NOMO-1 treated with dmso at 0.1 percent for 144 hours (cell line): Measurements from ENCODE around the gene HTR2A.
"Not testable (repeated sequence)": the region's sequence is repeated elsewhere in the genome, so short reads cannot be mapped to it uniquely, and the experiment has no call there.

Source experiments
- DNase-seq: peaks from one replicate; lab custom pipeline; 2025; ENCODE audit not compliant: unreplicated experiment; lab: John Stamatoyannopoulos, UW

The HTR2A gene

GRCh38 chr13:46812301-46812797, 84.5 kb downstream of the HTR2A start:
- DNase-seq: no peak

- DNase-seq: no peak
Measured at GRCh38 chr13:46810440-46810839, 86.4 kb downstream of the HTR2A start.

GRCh38 chr13:46804921-46805320, 91.9 kb downstream of the HTR2A start:
- not testable (repeated sequence) for DNase-seq

DNA sequence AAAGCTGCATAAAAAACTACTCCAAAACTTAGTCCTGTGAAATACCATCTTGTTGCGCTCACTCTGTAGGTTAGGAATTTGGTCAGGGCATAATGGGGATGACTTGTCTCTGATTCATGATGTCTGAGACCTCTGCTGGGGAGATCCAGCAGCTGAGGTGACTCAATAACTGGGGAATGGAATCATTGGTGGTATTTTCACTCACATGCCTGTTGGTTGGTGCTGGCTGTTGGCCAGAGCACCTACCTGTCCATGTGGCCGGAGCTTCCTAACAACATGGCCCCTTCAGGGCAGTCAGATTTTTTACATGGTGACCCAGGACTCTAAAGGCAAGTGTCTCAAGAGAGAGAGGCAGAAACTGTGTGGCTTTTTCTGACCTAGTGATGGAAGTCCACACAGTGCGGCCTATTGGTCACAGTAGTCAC, 92.5 kb downstream of the HTR2A start:
- DNase-seq: no peak

DNA sequence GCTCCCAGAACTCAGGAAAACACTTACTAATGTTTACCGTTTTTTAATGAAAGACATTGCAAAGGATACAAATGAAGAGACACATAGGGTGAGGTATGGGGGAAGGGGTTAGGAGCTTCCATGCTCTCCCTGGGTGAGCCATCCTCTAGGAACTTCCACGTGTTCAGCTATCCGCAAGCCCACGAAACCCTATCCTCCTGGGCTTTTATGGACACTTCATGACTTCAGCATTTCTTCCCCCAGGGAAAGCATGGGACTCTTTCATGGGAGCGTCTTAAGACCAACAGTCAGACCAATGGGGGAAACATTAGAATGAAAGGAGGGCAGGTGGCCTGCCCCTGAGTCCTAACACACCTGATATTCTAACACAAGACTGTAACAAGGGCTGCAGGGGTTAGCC, 93.3 kb downstream of the HTR2A start:
- DNase-seq: no peak

GRCh38 chr13:46801858-46802257, 95.0 kb downstream of the HTR2A start:
- DNase-seq: no peak

DNA sequence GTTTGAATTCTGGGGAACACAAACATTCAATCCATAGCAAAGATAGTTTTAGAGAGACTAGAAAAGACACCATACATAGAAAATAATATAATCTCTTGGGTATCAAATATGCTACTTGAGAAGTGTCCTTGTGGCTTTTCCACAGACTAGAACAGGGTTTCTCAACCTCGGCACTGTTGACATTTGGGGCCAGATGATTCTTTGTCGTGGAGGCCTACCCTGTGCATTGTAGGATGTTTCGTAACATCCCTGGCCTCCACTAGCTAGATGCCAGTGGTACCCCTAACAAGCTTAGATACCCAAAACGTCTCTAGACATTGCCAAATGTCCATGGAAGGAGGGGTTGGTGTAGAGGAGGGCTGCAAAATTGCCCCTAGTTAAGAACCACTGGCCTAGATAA, 97.7 kb downstream of the HTR2A start:
- DNase-seq: peak; percentile 4

DNA sequence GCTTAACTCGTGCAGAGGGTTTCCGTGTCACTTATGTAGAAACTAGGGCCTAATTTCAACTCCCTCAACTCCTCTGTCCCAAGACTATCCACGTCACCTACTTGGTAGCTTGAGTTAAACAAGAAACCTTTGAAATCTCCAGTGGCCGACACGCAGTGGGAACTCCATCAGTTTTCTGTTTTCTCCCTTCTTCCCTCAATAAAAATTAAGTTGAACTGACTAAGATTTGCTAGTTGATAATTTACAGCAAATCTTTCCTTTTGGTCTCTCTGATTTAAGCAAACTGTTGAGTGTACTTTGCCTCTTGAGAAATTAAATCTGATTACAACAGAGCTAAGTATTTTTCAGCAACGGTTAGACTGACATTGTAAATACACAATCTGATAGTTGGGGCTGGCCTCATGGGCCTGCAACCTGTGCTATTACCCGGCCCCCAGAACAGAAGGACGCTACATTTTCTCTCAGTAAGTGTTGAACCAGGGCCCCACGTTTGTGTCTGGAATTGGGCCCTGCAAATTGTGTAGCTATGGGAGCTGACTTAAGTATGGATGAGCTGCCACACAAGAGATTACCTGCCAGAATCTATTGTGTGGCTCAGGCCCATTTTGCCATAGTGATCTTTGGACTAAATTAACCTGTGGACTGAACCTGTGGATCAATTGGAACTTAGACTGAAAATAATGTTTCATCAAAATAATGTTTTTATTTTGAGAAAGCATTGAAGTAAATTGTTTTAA, 99.2 kb downstream of the HTR2A start:
- no peak for DNase-seq

- peak; percentile 91 for DNase-seq
Measured at GRCh38 chr13:46796515-46797474, 100.1 kb downstream of the HTR2A start, which contains the start of gene ESD. ESD (minus strand) TSS chr13:46797161; CDS start chr13:46791413, 5,748 bp downstream.

- DNase-seq: no peak
Measured at GRCh38 chr13:46796129-46796514, 100.7 kb downstream of the HTR2A start.

DNA sequence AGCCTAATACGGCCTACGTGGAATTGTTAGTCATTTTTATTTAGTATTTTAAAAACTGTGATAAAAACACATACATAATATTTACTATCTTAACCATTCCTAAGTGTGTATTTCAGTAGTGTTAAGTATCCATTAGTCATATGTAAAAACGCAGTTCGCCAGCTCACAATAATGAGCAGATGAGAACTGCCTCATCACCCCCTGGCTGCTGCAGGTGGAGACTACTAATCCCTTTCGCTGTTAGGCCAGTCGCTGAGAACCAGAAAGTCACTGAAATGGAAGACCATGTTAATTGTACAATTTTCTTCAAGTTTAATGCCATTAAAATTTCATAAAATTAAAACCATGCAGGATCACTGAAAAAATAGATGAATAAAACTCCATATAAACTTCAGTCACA, 101.5 kb downstream of the HTR2A start:
- no peak for DNase-seq

- no peak for DNase-seq
Measured at GRCh38 chr13:46783504-46783903, 113.3 kb downstream of the HTR2A start.

DNA sequence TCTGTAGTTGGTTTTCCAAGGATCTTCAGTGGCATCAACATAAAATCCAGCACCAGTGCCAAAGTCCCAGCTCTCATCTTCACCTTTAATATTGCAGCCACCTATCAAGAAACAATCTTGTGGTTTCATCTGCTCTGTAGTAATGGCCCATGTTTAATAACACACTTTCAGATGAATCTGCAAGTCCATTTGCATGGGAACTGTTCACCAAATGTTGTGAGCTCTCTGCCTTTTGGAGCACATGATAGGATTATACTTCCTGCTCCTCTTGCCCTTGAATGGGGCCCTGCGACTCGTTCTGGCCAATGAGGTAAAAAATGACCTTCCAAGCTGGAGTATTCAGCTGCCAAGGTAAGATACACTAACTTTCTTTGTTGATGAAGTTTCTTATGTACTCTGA, 114.2 kb downstream of the HTR2A start:
- no peak for DNase-seq

DNA sequence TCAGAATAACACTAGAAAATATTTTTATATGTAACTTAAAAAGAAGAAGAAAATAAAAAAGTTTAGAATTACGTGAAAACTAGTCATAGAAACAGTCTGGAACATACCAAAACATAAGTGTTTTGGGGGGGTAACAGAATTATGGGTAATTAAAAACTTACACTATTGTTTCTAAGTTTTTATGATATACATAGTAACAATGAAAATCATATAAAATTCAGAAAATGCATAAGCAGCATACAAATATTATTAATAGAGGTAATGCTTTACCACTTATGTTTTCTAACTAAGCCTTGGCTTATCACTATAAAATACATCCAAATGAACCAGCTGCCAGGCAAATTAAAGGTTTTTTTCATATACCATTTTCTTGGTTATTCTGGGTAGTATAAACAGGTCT, 114.8 kb downstream of the HTR2A start:
- no peak for DNase-seq
